GM18951 (cell line): ENCODE results near the gene FAM118B.

ENCODE experiments used
- POLR2A ChIP-seq: IDR thresholded peaks from 4 replicates; pipeline ENCODE4 v1.6.1; 2011; ENCODE audit warnings: mild to moderate bottlenecking; ENCODE audit not compliant: insufficient read length, insufficient read depth; ENCODE audit errors: extremely low read depth
- in situ Hi-C: fragments of 300-500 bp; cut with MboI; formaldehyde crosslinking; loops from one replicate; pipeline ENCODE4 v1.12.0; 2022; ENCODE audit warnings: low sequenced_read_pairs, mixed read lengths, inconsistent platforms; ENCODE audit not compliant: unreplicated experiment

Gene FAM118B

DNA sequence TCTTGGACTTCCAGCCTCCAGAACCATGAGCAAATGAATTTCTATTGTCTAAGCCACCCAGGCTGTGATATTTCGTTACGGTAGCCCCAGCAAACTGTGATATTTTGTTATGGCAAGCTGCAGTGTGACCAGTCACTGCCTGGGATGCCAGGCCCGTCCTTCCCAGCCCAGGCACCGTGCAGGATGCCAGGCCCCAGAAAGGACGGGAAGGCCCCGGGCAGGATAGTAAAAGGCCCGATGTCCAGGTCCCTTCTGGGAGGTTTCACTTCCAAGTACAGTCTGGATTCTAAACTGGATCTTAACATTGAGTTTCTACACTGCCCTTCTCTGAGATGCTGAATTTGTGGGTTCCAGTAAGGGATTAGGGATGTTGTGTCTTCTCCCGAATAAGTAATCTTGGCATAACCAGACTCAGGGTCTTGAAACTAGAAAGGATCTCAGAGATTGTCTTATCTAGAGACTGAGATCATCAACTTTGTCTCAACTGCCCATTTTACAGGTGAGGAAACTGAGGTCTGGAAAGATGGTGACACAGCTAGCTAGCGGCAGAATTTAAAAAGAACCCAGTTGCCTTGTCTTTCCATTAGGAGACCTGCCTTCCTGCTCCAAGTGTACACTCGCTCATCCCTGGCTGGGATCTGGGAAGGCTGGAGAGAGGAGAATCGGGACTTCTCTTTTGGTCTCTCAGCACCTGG is 20.1 kb upstream of the FAM118B start:
- in situ Hi-C loops: loop anchor here (5.0 kb wide), 1 partner anchor 274 kb away; no protein-coding TSS in a partner anchor
- no peak for TF ChIP-seq POLR2A

DNA sequence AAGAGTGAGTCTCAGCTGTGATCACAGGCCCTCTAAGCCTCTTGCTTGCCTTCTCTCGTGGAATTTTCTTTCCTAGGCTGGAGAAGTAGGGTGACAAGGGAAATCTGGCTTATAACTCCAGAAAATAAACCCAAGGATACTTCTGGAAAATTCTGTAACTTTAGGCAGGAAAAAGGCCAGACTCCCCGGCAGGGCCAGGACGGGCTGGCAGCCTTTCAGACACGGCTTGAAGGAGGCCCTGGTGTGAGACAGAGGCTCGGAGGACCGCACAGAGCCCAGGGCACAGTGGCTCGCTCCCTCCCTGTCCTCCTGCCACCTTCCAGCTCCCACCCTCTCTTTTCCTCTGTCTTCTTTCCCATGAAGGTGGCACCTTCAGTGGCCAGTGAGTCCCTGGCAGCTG is 19.2 kb upstream of the FAM118B start:
- in situ Hi-C loops: loop anchor here (5.0 kb wide), 1 partner anchor 275 kb away; no protein-coding TSS in a partner anchor
- no peak for TF ChIP-seq POLR2A

DNA sequence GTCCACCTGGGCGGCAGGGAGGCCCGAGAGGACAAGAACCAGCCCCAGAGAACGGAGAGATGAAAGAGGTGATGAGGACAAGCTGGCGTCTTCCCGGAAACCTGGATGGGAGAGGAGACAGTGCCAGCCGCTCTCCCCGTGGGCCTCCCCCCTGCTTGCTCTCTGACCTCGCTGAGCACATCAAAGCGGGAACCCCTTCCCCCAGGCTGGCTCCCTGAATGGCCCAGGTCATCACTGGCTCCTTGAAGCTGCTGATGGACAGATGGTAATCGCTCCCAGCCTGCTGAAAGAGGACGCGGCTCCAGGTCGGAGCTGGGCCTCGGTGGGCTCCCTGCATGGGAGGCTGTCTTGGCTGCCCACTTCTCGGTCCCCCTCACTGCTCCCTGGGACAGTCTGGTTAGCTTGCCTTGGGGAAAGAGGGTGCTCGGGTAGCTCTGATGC is 18.5 kb upstream of the FAM118B start:
- no peak for TF ChIP-seq POLR2A
- in situ Hi-C loops: loop anchor here (5.0 kb wide), 1 partner anchor 276 kb away; no protein-coding TSS in a partner anchor

DNA sequence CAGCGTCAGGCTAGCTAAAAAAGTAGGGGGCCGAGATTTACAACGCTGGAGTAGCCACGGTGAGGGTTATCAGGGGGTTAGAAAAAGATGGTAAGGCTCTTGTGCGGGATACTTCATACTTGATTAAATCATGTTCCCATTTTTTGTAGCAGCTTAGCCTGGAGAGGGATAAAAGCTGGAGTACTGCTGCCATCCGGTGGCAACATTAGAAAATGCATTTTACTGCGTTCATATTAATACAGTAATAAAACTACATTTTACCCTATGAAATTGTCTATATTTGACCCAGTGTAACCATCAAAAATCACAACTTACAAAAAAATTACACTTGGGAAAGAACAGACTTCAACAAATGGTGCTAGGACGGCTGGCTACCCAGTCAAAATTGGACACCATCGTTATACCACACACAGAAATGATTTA is 17.4 kb upstream of the FAM118B start:
- TF ChIP-seq POLR2A: no peak
- in situ Hi-C loops: loop anchor here (5.0 kb wide), 1 partner anchor 277 kb away; no protein-coding TSS in a partner anchor

DNA sequence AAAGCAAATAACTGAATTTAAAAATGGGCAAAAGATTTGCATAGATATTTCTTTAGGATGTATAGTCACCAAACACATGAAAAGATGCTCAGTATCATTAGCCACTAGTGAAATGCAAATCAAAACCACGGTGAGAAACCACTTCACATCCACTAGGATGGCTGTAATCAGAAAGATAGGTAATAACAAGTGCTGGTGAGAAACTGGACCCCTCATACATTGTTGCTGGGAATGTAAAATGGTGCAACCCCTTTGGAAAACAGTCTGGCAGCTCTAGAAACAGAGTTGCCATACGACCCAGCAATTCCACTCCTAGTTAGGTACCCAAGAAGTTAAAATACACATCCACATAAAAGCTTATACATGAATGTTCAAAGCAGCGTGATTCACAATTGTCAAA is 16.5 kb upstream of the FAM118B start:
- in situ Hi-C loops: no loop called here
- TF ChIP-seq POLR2A: no peak

DNA sequence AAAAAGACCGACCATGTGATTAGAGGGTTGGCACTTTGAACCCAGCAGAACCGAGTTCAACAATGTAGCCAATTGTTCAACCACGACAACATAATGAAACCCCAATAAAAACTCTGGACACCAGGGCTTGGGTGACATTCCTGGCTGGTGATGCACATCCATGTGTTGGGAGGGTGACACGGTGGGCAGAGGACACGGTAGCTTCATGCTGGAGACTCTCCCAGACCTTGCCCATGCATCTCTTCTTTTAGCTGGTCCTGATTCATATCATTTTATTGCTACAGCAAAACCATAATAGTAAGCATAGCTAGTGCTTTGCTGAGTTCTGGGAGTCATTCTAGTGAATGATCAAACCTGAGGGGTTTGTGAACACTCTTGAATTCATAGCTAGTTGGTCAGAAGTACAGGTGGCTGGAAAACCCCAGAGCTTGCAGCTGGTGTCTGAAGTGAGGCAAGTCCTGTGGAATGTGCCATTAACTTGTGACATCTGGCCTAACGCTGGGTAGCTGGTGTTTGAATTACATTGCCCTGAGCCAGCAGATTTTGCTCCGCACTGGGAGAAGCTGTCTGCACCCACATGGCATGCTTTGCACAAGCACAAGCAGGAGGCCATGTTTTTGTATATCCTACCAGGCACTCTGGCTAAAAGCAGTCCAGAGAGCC is 14.2 kb upstream of the FAM118B start:
- in situ Hi-C loops: no loop called here

DNA sequence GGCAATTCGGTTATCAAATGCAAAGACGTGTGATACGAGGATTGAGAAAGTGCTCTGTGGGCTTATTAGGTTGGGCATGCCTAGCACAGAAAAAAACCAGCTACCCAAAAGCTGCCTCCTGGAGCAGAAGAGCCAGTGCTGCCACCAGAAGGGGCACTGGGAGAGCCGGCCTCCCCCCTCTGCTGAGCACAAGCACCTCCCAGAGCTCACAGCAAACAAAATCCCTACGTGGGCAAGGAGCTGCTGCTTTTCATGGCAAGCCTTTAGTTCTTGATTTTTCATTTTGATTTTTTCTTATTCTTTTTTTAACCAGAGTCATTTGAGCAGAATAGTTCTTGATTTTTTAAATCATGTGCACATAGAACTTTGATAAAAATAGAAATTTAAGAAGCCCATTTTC is 12.9 kb upstream of the FAM118B start:
- TF ChIP-seq POLR2A: no peak
- in situ Hi-C loops: no loop called here

More for the DNA sequence above, 14.2 kb upstream of the FAM118B start:
- TF ChIP-seq POLR2A: no peak

DNA sequence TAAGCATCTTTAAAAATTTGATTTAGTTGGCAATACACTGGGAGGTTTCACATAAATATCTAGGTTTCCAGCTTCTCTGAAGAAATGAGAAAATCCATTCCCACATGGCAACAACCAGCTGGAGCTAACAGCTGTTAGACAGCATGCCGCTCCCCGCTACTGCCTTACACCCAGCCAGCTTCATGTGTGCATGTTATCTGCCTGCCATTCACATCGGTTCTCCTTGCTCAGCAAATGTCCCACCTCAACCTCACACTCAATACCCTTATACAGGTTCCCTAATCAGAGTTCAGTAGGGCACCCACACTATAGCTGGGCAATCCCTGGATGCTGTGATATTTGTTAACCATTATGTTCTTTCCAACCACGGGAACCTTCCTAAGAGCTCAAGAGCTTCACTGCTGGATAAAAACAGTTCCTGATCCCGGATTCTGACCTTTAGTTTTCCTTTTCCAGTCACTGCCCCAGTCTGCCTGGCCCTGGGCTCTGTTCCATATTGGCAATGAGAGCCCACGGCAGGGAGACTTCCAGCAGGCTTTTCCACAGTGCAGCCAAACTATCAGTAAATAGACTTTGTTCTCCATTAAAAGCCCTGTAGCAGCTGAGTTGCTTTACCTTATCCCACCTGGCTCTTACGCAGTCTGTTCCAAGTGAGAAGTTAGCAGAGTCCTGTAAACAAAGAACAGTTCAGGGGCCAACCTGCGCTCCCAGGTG is 8.8 kb upstream of the FAM118B start:
- in situ Hi-C loops: no loop called here
- TF ChIP-seq POLR2A: no peak

DNA sequence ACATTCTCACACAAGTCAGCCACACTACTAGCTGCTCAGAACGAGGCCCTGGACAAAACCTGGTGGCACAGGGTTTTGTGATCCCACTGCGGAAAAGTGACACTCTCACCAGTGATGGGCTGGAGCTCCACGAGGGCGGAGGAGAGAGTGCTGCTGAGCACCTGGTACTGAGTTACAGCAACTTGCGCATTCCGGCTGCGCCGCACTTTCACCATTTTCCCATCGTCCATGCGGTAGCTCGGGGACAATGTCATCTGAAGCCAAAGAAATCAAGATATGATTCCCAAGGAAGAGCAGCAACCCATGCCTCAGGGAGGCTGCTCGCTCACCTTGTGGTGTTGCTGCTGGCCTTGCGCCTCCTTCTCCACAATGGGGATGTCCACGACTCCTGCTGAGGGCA is 6.2 kb upstream of the FAM118B start:
- TF ChIP-seq POLR2A: no peak
- in situ Hi-C loops: no loop called here

DNA sequence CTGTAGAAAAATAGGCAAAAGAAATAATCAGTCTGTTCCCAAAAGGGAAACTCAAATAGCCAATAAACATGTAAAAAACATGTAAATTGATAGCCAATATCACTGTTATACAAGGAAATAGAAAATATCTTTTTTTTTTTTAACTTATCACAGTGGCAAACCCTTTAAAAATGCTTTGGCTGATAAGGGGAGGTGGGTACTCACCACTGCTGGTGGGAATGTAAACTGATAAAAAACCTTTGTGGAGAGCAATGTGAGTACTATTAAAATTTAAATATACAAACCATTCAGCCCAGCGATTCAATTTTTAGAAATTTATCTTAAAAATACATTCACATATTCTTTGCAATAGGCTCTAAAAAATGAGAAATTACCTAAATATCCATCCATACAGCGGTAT is 3.7 kb upstream of the FAM118B start:
- in situ Hi-C loops: no loop called here
- TF ChIP-seq POLR2A: no peak

DNA sequence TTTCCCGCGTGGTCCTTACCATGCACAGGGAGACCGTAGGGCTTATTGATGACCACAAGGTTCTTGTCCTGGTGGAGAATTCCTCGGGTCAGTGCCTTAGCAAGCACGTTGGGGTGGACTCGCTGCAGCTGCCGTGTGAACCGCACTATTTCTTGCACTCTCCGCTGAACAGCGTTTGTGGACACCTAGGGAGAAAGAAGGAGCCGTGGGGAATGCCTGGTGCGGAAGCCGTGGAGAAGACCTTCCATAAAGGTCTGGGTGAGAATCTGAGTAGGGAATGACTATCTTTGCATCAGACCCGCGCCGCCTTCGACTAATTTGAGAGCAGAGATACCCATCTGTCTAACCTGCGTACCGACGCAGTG is 729 bp upstream of the FAM118B start:
- TF ChIP-seq POLR2A: no peak
- in situ Hi-C loops: no loop called here

DNA sequence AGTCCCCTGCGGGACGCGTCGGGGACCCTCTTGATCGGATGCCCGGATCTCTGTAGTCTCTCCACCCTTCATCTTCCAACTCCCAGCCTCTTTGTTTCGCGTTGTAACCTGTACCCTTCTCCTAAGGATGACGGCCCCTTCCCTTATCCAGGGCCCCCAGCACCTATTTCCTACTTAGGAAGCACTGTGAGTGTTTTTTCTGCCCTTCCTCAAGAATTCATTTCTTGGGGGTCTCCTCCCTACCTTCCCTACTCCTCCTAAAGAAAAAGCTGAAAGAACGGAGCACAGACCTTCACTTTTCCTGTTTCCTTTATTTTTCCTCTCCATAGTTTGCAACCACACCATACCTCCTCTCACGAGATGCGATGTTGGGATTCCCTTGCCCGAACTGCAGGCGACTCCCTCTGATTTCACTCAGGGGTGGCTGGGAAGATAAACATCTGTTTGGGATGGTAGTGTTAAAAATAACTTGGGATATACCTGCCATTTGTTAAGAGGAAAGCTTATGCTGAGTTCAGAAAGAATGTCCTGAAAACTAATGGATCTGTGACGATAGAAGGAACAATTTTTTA is 593 bp downstream of the FAM118B start:
- no peak for TF ChIP-seq POLR2A
- in situ Hi-C loops: no loop called here

DNA sequence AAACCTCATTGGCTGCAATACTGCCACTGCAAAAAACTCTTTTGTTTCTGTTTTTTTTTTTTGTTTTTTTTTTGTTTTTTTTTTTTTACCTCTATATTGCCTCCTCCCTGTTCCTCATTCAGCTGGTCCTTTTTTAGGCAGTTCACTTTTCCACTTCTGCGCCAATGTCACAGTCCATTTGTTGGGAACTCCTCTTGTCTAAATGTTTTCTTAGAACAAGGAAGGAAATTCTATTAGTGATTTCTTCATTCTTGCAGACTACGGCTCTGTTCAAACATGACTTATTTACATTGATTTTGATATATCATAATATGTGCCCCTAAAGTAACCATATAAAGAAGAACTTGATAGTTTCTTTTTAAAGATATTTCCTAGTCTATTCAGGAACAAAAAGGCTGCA is 2.9 kb downstream of the FAM118B start:
- no peak for TF ChIP-seq POLR2A
- in situ Hi-C loops: no loop called here
